ENCODE results near the gene RSPO4. TPM values are rescaled to one million over a fixed set of nuclear protein-coding genes. Genes with fewer than 3 reads are reported as not detected.

RSPO4 gene
- total RNA-seq, 1 experiment from 2014 or later: not detected

GRCh38 chr20:992801-993535 is 9.1 kb downstream of the RSPO4 start:
- Histone ChIP-seq H3K36me3 (ENCODE audit: insufficient read depth, low read length, poor library complexity, severe bottlenecking) (no peaks in the 10 kb centered on the region), H3K9me3 (ENCODE audit: low read depth, low read length, poor library complexity, severe bottlenecking) (no peaks in the 10 kb centered on the region), H3K4me1 (ENCODE audit: insufficient read depth, low read length, poor library complexity, severe bottlenecking) (no peaks in the 10 kb centered on the region), H3K27me3 (replicated peaks; ENCODE audit: insufficient read depth, low read depth, low read length, poor library complexity) (peaks cover 3% of the 10 kb centered on the region), H3K27ac (ENCODE audit: low read depth, low read length, poor library complexity, severe bottlenecking) (no peak overlapping the region), H3K4me3 (ENCODE audit: low read depth, low read length, poor library complexity, severe bottlenecking) (no peak overlapping the region)
- no TSS peak for BruUV-seq (replicated peaks)
- TF ChIP-seq CTCF (conservative IDR thresholded peaks at IDR 0.05; ENCODE audit: low read depth, low read length): no peak
- TF ChIP-seq EZH2 (IDR thresholded peaks at IDR 0.05; ENCODE audit: borderline replicate concordance, low read depth, low read length, poor library complexity, severe bottlenecking): no peak
- intact Hi-C loops (cut with micrococcal nuclease; ENCODE audit: unreplicated experiment): no loop called here
- ChIA-PET POLR2A (ENCODE audit: low non-redundant PET) (no interaction called here), CTCF (no interaction called here)
- DNase-seq (ENCODE audit: low spot score): no peak

GRCh38 chr20:991850-992249 is 10.3 kb downstream of the RSPO4 start:
- no peaks in the 10 kb centered on the region for H3K9me3 ChIP-seq (ENCODE audit: low read depth, low read length, poor library complexity, severe bottlenecking)
- CTCF ChIA-PET: no interaction called here

GRCh38 chr20:990293-990959 is 11.7 kb downstream of the RSPO4 start:
- no TSS peak for BruUV-seq (replicated peaks)
- Histone ChIP-seq H3K36me3 (ENCODE audit: insufficient read depth, low read length, poor library complexity, severe bottlenecking) (no peaks in the 10 kb centered on the region), H3K4me3 (ENCODE audit: low read depth, low read length, poor library complexity, severe bottlenecking) (no peak overlapping the region), H3K27me3 (replicated peaks; ENCODE audit: insufficient read depth, low read depth, low read length, poor library complexity) (peaks cover 16% of the 10 kb centered on the region), H3K4me1 (ENCODE audit: insufficient read depth, low read length, poor library complexity, severe bottlenecking) (no peaks in the 10 kb centered on the region), H3K27ac (ENCODE audit: low read depth, low read length, poor library complexity, severe bottlenecking) (no peak overlapping the region), H3K9me3 (ENCODE audit: low read depth, low read length, poor library complexity, severe bottlenecking) (no peaks in the 10 kb centered on the region)
- ChIA-PET CTCF (no interaction called here), POLR2A (ENCODE audit: low non-redundant PET) (no interaction called here)
- intact Hi-C loops (cut with micrococcal nuclease; ENCODE audit: unreplicated experiment): no loop called here
- DNase-seq (ENCODE audit: low spot score): no peak
- TF ChIP-seq CTCF (conservative IDR thresholded peaks at IDR 0.05; ENCODE audit: low read depth, low read length) (no peak), EZH2 (IDR thresholded peaks at IDR 0.05; ENCODE audit: borderline replicate concordance, low read depth, low read length, poor library complexity, severe bottlenecking) (no peak)

More at GRCh38 chr20:991850-992249, 10.3 kb downstream of the RSPO4 start:
- no peak for TF ChIP-seq EZH2 (IDR thresholded peaks at IDR 0.05; ENCODE audit: borderline replicate concordance, low read depth, low read length, poor library complexity, severe bottlenecking)
- no peak for TF ChIP-seq CTCF (conservative IDR thresholded peaks at IDR 0.05; ENCODE audit: low read depth, low read length)
- POLR2A ChIA-PET (ENCODE audit: low non-redundant PET): no interaction called here
- DNase-seq (ENCODE audit: low spot score): no peak
- Histone ChIP-seq H3K27ac (ENCODE audit: low read depth, low read length, poor library complexity, severe bottlenecking) (no peak overlapping the region), H3K36me3 (ENCODE audit: insufficient read depth, low read length, poor library complexity, severe bottlenecking) (no peaks in the 10 kb centered on the region), H3K4me3 (ENCODE audit: low read depth, low read length, poor library complexity, severe bottlenecking) (no peak overlapping the region), H3K27me3 (replicated peaks; ENCODE audit: insufficient read depth, low read depth, low read length, poor library complexity) (peaks cover 6% of the 10 kb centered on the region), H3K4me1 (ENCODE audit: insufficient read depth, low read length, poor library complexity, severe bottlenecking) (no peaks in the 10 kb centered on the region)
- intact Hi-C loops (cut with micrococcal nuclease; ENCODE audit: unreplicated experiment): no loop called here
- no TSS peak for BruUV-seq (replicated peaks)
